H1 (cell line): Measurements from ENCODE around the gene PKMYT1. TPM values are rescaled to one million over a fixed set of nuclear protein-coding genes. Genes with fewer than 3 reads are reported as not detected.

Experiments used
- CTCF ChIA-PET: fragments of 300-600 bp; sonication (Branson Sonifier 250); formaldehyde crosslinking; loops from one replicate; lab custom pipeline; 2021; ENCODE audit not compliant: partially characterized antibody; lab: Charles Lee
- POLR2A ChIA-PET: fragments of 300-600 bp; sonication (Branson Sonifier 250); formaldehyde crosslinking; loops from one replicate; lab custom pipeline; 2021; ENCODE audit warnings: inconsistent platforms; ENCODE audit not compliant: partially characterized antibody; lab: Charles Lee
- DNase-seq, 2 experiments: peaks; one replicate each; pipeline versions ENCODE4 v3.0.0 to v3.0.0-alpha.2; 2010 to 2022; ENCODE audit warnings: low spot score in 2 of 2, low read depth in 1 of 2, mixed read lengths in 1 of 2
- FAIRE-seq: peaks from 2 replicates; lab custom pipeline; 2011; peaks lifted over from hg19 to GRCh38; lab: Jason Lieb, UNC
- H2AFZ ChIP-seq: 2 replicates; pipeline ENCODE4 v1.8.1; 2012; ENCODE audit warnings: low read length, inconsistent platforms
- H2AK5ac ChIP-seq: 2 replicates; pipeline ENCODE4 v1.6.1; 2013; ENCODE audit warnings: low read depth, low read length
- H2BK120ac ChIP-seq: replicated peaks from 2 replicates; pipeline ENCODE3; 2013; ENCODE audit warnings: low read depth, low read length, inconsistent platforms
- H2BK12ac ChIP-seq: 2 replicates; pipeline ENCODE4 v1.6.1; 2013; ENCODE audit warnings: low read depth, low read length
- H2BK15ac ChIP-seq: 2 replicates; pipeline ENCODE4 v1.6.1; 2013; ENCODE audit warnings: low read length
- H2BK20ac ChIP-seq: 2 replicates; pipeline ENCODE4 v1.6.1; 2013; ENCODE audit warnings: low read length
- H2BK5ac ChIP-seq: 2 replicates; pipeline ENCODE4 v1.6.1; 2013; ENCODE audit warnings: low read depth, low read length
- H3K14ac ChIP-seq: 2 replicates; pipeline ENCODE4 v1.6.1; 2013; ENCODE audit warnings: inconsistent platforms; ENCODE audit not compliant: insufficient read length
- H3K18ac ChIP-seq: 2 replicates; pipeline ENCODE4 v1.6.1; 2013; ENCODE audit warnings: low read length; ENCODE audit errors: extremely low read depth
- H3K23ac ChIP-seq: 2 replicates; pipeline ENCODE4 v1.6.1; 2013; ENCODE audit warnings: inconsistent platforms; ENCODE audit not compliant: insufficient read length
- H3K23me2 ChIP-seq: 2 replicates; pipeline ENCODE4 v1.6.1; 2013; ENCODE audit warnings: low read depth, low read length
- H3K27ac ChIP-seq: 2 replicates; pipeline ENCODE4 v1.6.1; 2011; ENCODE audit warnings: low read depth, low read length, inconsistent platforms
- H3K27me3 ChIP-seq, 4 experiments: replicated peaks in 1 of 4; 1 replicate in 1 of 4; 2 replicates in 3 of 4; pipeline versions ENCODE4 v1.6.1 to v1.8.1; 2011 to 2013; ENCODE audit warnings: low read length in 3 of 4, mild to moderate bottlenecking in 3 of 4, inconsistent platforms in 2 of 4, mixed read lengths in 2 of 4, moderate library complexity in 1 of 4; ENCODE audit not compliant: control insufficient read depth in 3 of 4, insufficient read depth in 3 of 4; ENCODE audit errors: extremely low read depth in 1 of 4
- H3K36me3 ChIP-seq, 4 experiments: 2 replicates each; pipeline versions ENCODE4 v1.6.1 to v1.8.1; 2011 to 2013; ENCODE audit warnings: mild to moderate bottlenecking in 4 of 4, low read length in 3 of 4, moderate library complexity in 2 of 4, control low read depth in 1 of 4, inconsistent platforms in 1 of 4; ENCODE audit not compliant: insufficient read depth in 4 of 4, control insufficient read depth in 2 of 4
- H3K4ac ChIP-seq: replicated peaks from 2 replicates; pipeline ENCODE3; 2013; ENCODE audit warnings: low read length, low read depth, mixed read lengths, inconsistent platforms; ENCODE audit not compliant: insufficient read length
- H3K4me1 ChIP-seq, 4 experiments: replicated peaks in 1 of 4; 1 replicate in 1 of 4; 2 replicates in 3 of 4; pipeline versions ENCODE4 v1.6.1 to v1.8.1; 2011 to 2013; ENCODE audit warnings: low read length in 3 of 4, inconsistent platforms in 2 of 4, mixed read lengths in 1 of 4; ENCODE audit not compliant: insufficient read depth in 4 of 4, control insufficient read depth in 3 of 4
- H3K4me2 ChIP-seq, 2 experiments: 2 replicates each; pipeline versions ENCODE4 v1.6.1 to v1.8.1; 2011 to 2013; ENCODE audit warnings: low read depth in 2 of 2, low read length in 2 of 2, control low read depth in 1 of 2, inconsistent platforms in 1 of 2, mild to moderate bottlenecking in 1 of 2; ENCODE audit not compliant: insufficient read depth in 1 of 2
- H3K4me3 ChIP-seq, 4 experiments: fragments of 200-600, 300-600 bp in 1 of 4; sonication (generic), shearing (Covaris generic), sonication (Bioruptor Twin) in 1 of 4; 2 replicates each; pipeline versions ENCODE4 v1.5.1 to v1.8.1; 2011 to 2016; ENCODE audit warnings: low read length in 4 of 4, low read depth in 3 of 4, control low read depth in 2 of 4, inconsistent platforms in 2 of 4, mild to moderate bottlenecking in 2 of 4, mixed read lengths in 1 of 4, moderate library complexity in 1 of 4; ENCODE audit not compliant: insufficient read depth in 2 of 4; ENCODE audit errors: extremely low read depth in 1 of 4
- H3K56ac ChIP-seq: replicated peaks from 2 replicates; pipeline ENCODE3; 2013; ENCODE audit warnings: low read depth, mild to moderate bottlenecking, mixed read lengths, low read length, inconsistent platforms; ENCODE audit not compliant: insufficient read length
- H3K79me1 ChIP-seq: 2 replicates; pipeline ENCODE4 v1.6.1; 2013; ENCODE audit warnings: low read depth, low read length, control low read depth
- H3K79me2 ChIP-seq, 2 experiments: 2 replicates each; pipeline versions ENCODE4 v1.6.1 to v1.8.1; 2012 to 2013; ENCODE audit warnings: low read length in 2 of 2, mild to moderate bottlenecking in 2 of 2, inconsistent platforms in 1 of 2; ENCODE audit not compliant: insufficient read depth in 2 of 2, control insufficient read depth in 1 of 2
- H3K9ac ChIP-seq, 4 experiments: replicated peaks in 1 of 4; 1 replicate in 1 of 4; 2 replicates in 3 of 4; pipeline versions ENCODE4 v1.6.1 to v1.8.1; 2011 to 2013; ENCODE audit warnings: low read depth in 3 of 4, low read length in 3 of 4, control low read depth in 2 of 4, mild to moderate bottlenecking in 2 of 4, moderate library complexity in 2 of 4, inconsistent platforms in 1 of 4; ENCODE audit errors: extremely low read depth in 1 of 4
- H3K9me3 ChIP-seq, 2 experiments: 2 replicates each; pipeline versions ENCODE4 v1.6.1 to v1.8.1; 2012 to 2013; ENCODE audit warnings: mild to moderate bottlenecking in 2 of 2, moderate library complexity in 2 of 2, control low read depth in 1 of 2, inconsistent platforms in 1 of 2, low read depth in 1 of 2, low read length in 1 of 2, mixed read lengths in 1 of 2; ENCODE audit not compliant: insufficient read depth in 2 of 2
- H4K20me1 ChIP-seq, 2 experiments: replicated peaks in 1 of 2; 2 replicates each; pipeline versions ENCODE3 to v1.8.1; 2011 to 2013; ENCODE audit warnings: inconsistent platforms in 2 of 2, low read length in 2 of 2, mild to moderate bottlenecking in 1 of 2; ENCODE audit not compliant: insufficient read depth in 2 of 2, control insufficient read depth in 1 of 2
- H4K5ac ChIP-seq: 2 replicates; pipeline ENCODE4 v1.6.1; 2013; ENCODE audit warnings: low read length, low read depth, mixed read lengths, inconsistent platforms; ENCODE audit not compliant: insufficient read length
- H4K8ac ChIP-seq: 2 replicates; pipeline ENCODE4 v1.8.0; 2013; ENCODE audit warnings: mild to moderate bottlenecking, moderate library complexity, low read length, inconsistent platforms; ENCODE audit not compliant: insufficient read depth; ENCODE audit errors: extremely low read depth
- H4K91ac ChIP-seq: replicated peaks from 2 replicates; pipeline ENCODE3; 2013; ENCODE audit warnings: low read length, mixed read lengths, inconsistent platforms; ENCODE audit not compliant: insufficient read length
- E2F6 ChIP-seq: IDR thresholded peaks from 2 replicates; pipeline ENCODE4 v1.6.1; 2012; ENCODE audit warnings: inconsistent platforms
- EZH2 ChIP-seq: fragments of 200-600 bp; sonication (generic); IDR thresholded peaks from 2 replicates; pipeline ENCODE4 v1.7.1; 2012; ENCODE audit warnings: low read depth, mild to moderate bottlenecking, moderate library complexity, low read length, inconsistent platforms; ENCODE audit not compliant: severe bottlenecking
- SUZ12 ChIP-seq: fragments of 200-600 bp; sonication (generic); IDR thresholded peaks from 2 replicates; pipeline ENCODE4 v1.6.1; 2012; ENCODE audit warnings: mild to moderate bottlenecking, inconsistent platforms, low read length, moderate library complexity, mixed read lengths
- WGBS, 2 experiments: shearing (Covaris generic) in 1 of 2; methylation state at CpG; one replicate each; pipeline versions ENCODE4 v1.1.6 to v1.1.7; 2013 to 2015; ENCODE audit warnings: low lambda C conversion rate in 2 of 2, mixed read lengths in 2 of 2, inconsistent platforms in 1 of 2, low coverage in 1 of 2, missing lambda C conversion rate in 1 of 2; ENCODE audit not compliant: insufficient replicate concordance in 2 of 2, insufficient coverage in 1 of 2, insufficient read length in 1 of 2; ENCODE audit errors: extremely low coverage in 1 of 2, missing lambda C conversion rate in 1 of 2; 5-methylcytosine and 5-hydroxymethylcytosine counted together
- polyA plus RNA-seq, 7 experiments: library from polyadenylated mRNA; depleted of rRNA in 3 of 7; stranded (reverse) in 5 of 7; unstranded in 2 of 7; fragments of >200 nt in 5 of 7; fragments of 200-250 nt in 2 of 7; gene quantifications; 1 replicate in 5 of 7; 2 replicates in 1 of 7; 4 replicates in 1 of 7; pipeline versions ENCODE4 v1.2.1 to v1.2.3, GENCODE V29; 2011 to 2013; ENCODE audit warnings: missing spikeins in 2 of 7, mixed read lengths in 2 of 7
- total RNA-seq: library from RNA; stranded (reverse); fragmentation: NEBNext Ultra II Directional; extraction: Animal tissue kit (Norgen Biotek cat#: 25700); gene quantifications from 2 replicates; pipeline ENCODE4 v1.2.1, GENCODE V29; 2021
- TF ChIP-seq, protein P1 (sequence below): IDR thresholded peaks from 2 replicates; pipeline ENCODE4 v1.6.1; 2012; ENCODE audit warnings: inconsistent platforms
- TF ChIP-seq, protein P2 (sequence below): IDR thresholded peaks from 2 replicates; pipeline ENCODE4 v1.6.1; 2012; ENCODE audit warnings: low read length, inconsistent platforms

PKMYT1 gene
- total and polyA plus RNA-seq, 2 of the 8 experiments (the other 6 are each of a cell fraction or from before 2014, with no cell fraction given), result 74.7 to 85.2 TPM

DNA sequence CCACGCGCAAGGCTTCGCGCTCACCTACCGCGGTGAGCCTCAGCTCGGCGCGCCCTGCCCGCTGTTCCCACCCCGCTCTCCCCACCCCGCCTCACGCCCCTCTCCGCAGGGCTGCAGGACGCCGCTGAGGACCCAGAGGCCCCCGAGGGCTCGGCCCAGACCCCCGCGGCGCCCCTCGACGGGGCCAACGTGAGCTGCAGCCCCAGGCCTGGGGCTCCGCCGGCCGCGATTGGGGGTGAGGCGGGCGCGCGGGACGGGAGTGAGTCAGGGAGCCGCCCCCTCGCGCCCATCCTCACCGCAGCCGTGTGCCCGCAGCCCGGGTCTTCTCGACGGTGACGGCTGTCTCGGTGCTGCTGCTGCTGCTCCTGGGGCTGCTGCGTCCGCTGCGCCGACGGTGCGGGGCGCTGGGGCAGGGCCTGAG, 13.0 kb downstream of the PKMYT1 start:
- Histone ChIP-seq H3K4me1 (peaks cover 0 to 38% (median 22%) of the 10 kb centered on the region in 4 experiments; a peak in 6 of 7 replicates), H3K4me3 (peak overlapping the region in 3 of 4 experiments; percentile 14 to 51 (median 23); a peak in 4 of 8 replicates), H3K79me2 (peaks cover 0 to 2% of the 10 kb centered on the region in 2 experiments; a peak in 1 of 4 replicates), H2BK20ac (no peak overlapping the region), H4K20me1 (peaks cover 17 to 23% of the 10 kb centered on the region in 2 experiments), H4K91ac (peak overlapping the region; percentile 30), H3K27me3 (peaks cover 15 to 32% (median 23%) of the 10 kb centered on the region in 4 experiments; a peak in 6 of 7 replicates), H3K27ac (no peak overlapping the region), H3K56ac (no peak overlapping the region), H2AFZ (no peak overlapping the region), H3K23ac (no peak overlapping the region), H2BK5ac (no peak overlapping the region), H4K8ac (no peak overlapping the region), H2BK120ac (no peak overlapping the region), H3K18ac (no peak overlapping the region), H2BK15ac (no peak overlapping the region), H3K9ac (no peak overlapping the region), H2AK5ac (no peak overlapping the region), H3K79me1 (peaks cover 7% of the 10 kb centered on the region), H4K5ac (no peak overlapping the region), H3K36me3 (peaks cover 0 to 6% (median 0%) of the 10 kb centered on the region in 4 experiments; a peak in 2 of 8 replicates), H2BK12ac (no peak overlapping the region), H3K23me2 (peaks cover 27% of the 10 kb centered on the region), H3K9me3 (no peaks in the 10 kb centered on the region), H3K14ac (no peak overlapping the region), H3K4ac (no peak overlapping the region), H3K4me2 (peak overlapping the region; percentile 40 to 66)
- WGBS, 2 experiments, result 24% methylated on average over 26 of the region's 51 CpGs; no CpG with 5 or more reads in 1 of the 2 experiments
- FAIRE-seq (no peak), DNase-seq (peak in 1 of 2 experiments; percentile 47)
- ChIA-PET CTCF (interaction anchor here (0.7 to 1.8 kb wide), 12 partner anchors 9 to 64 kb away, joined by 3 to 10 read pairs (median 4); partner anchors contain the start of gene FLYWCH1), POLR2A (interaction anchor here (0.7 to 25.4 kb wide), 7 partner anchors 8 to 196 kb away, joined by 3 to 455 read pairs (median 7); partner anchors contain the start of genes CLDN6, HCFC1R1, PKMYT1 and THOC6)
- TF ChIP-seq, protein P1, sequence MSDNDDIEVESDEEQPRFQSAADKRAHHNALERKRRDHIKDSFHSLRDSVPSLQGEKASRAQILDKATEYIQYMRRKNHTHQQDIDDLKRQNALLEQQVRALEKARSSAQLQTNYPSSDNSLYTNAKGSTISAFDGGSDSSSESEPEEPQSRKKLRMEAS, result 0 out of 2 replicates have a peak, but pooled peaks have one; percentile 17
- TF ChIP-seq E2F6 (peak; percentile 45), SUZ12 (0 out of 2 replicates have a peak, but pooled peaks have one; percentile 41), EZH2 (peak; percentile 45)
- TF ChIP-seq, protein P2, sequence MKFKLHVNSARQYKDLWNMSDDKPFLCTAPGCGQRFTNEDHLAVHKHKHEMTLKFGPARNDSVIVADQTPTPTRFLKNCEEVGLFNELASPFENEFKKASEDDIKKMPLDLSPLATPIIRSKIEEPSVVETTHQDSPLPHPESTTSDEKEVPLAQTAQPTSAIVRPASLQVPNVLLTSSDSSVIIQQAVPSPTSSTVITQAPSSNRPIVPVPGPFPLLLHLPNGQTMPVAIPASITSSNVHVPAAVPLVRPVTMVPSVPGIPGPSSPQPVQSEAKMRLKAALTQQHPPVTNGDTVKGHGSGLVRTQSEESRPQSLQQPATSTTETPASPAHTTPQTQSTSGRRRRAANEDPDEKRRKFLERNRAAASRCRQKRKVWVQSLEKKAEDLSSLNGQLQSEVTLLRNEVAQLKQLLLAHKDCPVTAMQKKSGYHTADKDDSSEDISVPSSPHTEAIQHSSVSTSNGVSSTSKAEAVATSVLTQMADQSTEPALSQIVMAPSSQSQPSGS, result no peak
